GM18909 (cell line): ENCODE measurements around the gene VSTM2B.

Experiments
- ATAC-seq: cut with Tn5 transposase; IDR thresholded peaks from one replicate; pipeline ENCODE4 v1.9.1; 2021; ENCODE audit warnings: mild to moderate bottlenecking; ENCODE audit not compliant: unreplicated experiment, poor library complexity

Gene VSTM2B

GRCh38 chr19:29562299-29563297, 36.8 kb downstream of the VSTM2B start:
- ATAC-seq = no peak

GRCh38 chr19:29563486-29564101, 37.8 kb downstream of the VSTM2B start:
- no peak for ATAC-seq

GRCh38 chr19:29564574-29565005, 38.8 kb downstream of the VSTM2B start:
- ATAC-seq = no peak

DNA sequence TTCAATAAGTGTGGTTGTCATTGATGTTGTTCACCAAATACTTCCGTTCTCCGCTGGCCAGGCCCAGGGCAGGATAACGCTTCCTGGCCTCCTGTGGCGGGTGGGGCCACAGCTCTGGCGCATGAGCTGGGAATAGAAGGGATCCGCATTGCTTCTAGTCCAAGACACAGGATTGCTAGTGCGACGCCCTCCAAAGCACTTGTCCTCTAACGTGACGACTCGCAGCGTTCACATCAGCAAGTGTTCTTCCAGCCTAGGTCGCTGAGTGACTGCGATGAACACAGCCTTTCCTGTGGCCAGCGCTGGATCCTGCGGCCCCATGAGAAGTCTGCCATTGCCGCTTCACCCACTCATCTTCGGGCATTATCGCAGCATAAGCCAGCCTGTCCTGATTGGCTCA, 39.4 kb downstream of the VSTM2B start:
- ATAC-seq = no peak

- no peak for ATAC-seq
Observed at GRCh38 chr19:29566496-29567054, 40.8 kb downstream of the VSTM2B start.

GRCh38 chr19:29567366-29567915, 41.6 kb downstream of the VSTM2B start:
- no peak for ATAC-seq

GRCh38 chr19:29568036-29569025, 42.5 kb downstream of the VSTM2B start:
- no peak for ATAC-seq

- ATAC-seq = no peak
Observed at GRCh38 chr19:29569038-29569911, 43.5 kb downstream of the VSTM2B start.

GRCh38 chr19:29571181-29571580, 45.4 kb downstream of the VSTM2B start:
- ATAC-seq = no peak

GRCh38 chr19:29573486-29573885, 47.7 kb downstream of the VSTM2B start:
- ATAC-seq = no peak

- no peak for ATAC-seq
Observed at GRCh38 chr19:29574510-29574909, 48.7 kb downstream of the VSTM2B start.

DNA sequence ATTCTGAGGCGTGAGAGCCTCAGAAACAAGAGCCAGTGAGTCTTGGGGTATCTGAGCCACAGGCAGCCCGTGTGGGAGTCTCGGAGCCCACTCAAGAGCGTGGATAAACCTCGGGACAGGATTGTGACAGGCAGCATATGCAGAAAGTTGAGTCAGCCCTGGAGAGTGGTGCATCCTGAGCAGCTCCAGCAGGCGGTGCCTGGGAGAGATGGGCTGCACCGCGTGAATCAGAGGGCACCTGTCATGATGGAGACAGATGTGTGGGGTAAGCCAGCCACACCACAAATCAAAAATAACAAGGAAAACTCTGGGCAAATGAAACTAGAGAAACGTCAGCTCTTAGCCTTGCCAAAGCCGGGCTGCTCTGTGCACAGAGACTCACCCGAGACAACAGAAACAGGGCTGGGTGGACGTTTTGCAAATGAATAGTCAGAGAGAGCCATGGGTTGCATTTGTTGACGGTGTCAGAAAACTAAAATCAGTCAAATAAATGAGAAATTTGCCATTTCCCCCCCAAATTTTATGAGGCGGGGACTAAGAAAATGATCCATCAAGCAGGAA, 50.3 kb downstream of the VSTM2B start:
- ATAC-seq = no peak

GRCh38 chr19:29576761-29577648, 51.2 kb downstream of the VSTM2B start:
- peak; percentile 45 for ATAC-seq

- no peak for ATAC-seq
Observed at GRCh38 chr19:29577649-29577963, 51.8 kb downstream of the VSTM2B start.

DNA sequence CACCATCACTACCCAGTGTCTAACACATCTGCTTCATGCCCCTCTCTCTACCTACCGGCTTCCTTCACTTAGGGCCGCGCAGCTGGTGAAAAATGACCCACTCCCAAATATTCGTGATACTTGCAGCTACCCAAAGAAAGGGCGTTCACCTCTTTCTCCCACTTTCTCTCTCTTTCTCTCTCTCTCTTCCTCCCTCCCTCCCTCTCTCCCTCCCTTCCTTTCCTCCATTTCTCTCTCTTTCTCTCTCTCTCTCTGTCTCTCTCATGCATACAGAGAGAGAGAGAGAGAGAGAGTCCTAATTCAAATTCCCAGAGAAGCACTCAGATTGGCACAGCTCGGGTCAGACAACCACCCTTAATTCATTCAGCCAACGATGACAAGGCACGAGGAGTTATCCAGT, 52.6 kb downstream of the VSTM2B start:
- no peak for ATAC-seq

- no peak for ATAC-seq
Observed at GRCh38 chr19:29579308-29579910, 53.6 kb downstream of the VSTM2B start.

DNA sequence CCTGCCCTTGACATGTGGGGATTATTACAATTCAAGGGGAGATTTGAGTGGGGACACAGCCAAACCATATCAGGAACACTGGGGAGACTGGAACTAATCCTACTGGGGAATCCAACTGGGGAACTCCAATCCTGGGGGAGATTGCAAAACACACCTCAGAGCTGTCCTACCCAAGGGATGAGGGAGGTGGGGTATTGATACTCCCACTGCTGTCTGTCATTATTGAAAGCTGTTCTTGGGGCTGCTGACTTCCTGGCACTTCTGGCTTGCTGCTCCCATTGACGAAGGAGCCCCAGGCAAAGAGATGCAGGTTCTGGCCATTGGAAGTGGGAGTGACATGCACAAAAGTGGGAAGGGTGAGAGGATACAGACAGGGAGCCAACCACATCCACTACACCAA, 55.6 kb downstream of the VSTM2B start:
- ATAC-seq = no peak
